HCT116 (cell line): Measurements from ENCODE around the gene PDE9A. TPM values are rescaled to one million over a fixed set of nuclear protein-coding genes. Genes with fewer than 3 reads are reported as not detected.

Experiments used
- ATAC-seq: fragments of 200-7000 bp; cut with Tn5 transposase; 2 replicates; pipeline ENCODE4 v1.9.1; 2020; ENCODE audit warnings: mild to moderate bottlenecking, moderate library complexity
- BruUV-seq: library from RNA; stranded (reverse); fragments of 400-500 nt; replicated peaks from 2 replicates; lab custom pipeline; 2021; lab: Mats Ljungman, UMichigan
- CTCF ChIA-PET: fragments of 300-600 bp; sonication (Branson Sonifier 250); formaldehyde crosslinking; loops from one replicate; lab custom pipeline; 2021; ENCODE audit warnings: antibody characterized with exemption; lab: Charles Lee
- POLR2A ChIA-PET: fragments of 300-600, 350-600 bp; sonication (Branson Sonifier 250); formaldehyde crosslinking; loops from one replicate; lab custom pipeline; 2021; ENCODE audit warnings: antibody characterized with exemption; lab: Charles Lee
- RAD21 ChIA-PET, 2 experiments: fragments of 300-600 bp; sonication (Branson Sonifier 250); formaldehyde crosslinking; loops; one replicate each; lab custom pipeline; 2023; ENCODE audit warnings: low total read pairs in 2 of 2; ENCODE audit not compliant: uncharacterized antibody in 2 of 2, unreplicated experiment in 2 of 2, low non-redundant PET in 1 of 2; lab: Charles Lee
- DNase-seq: peaks from one replicate; pipeline ENCODE4 v3.0.0-alpha.2; 2010; ENCODE audit warnings: low read depth, low spot score
- H2AFZ ChIP-seq: fragments of 200-600 bp; shearing (Covaris generic), sonication (generic); 2 replicates; pipeline ENCODE4 v1.6.1; 2017; ENCODE audit warnings: low read depth, mixed run types, mixed read lengths, antibody characterized with exemption, low read length; ENCODE audit not compliant: poor library complexity, severe bottlenecking
- H3K27ac ChIP-seq: 2 replicates; pipeline ENCODE4 v1.5.1; 2012; ENCODE audit warnings: low read depth, low read length
- H3K27me3 ChIP-seq: fragments of 200-600 bp; sonication (generic); 2 replicates; pipeline ENCODE4 v1.6.1; 2016; ENCODE audit warnings: mixed run types, low read length, mixed read lengths; ENCODE audit not compliant: insufficient read depth
- H3K36me3 ChIP-seq, 2 experiments: fragments of 200-500 bp in 1 of 2; fragments of 200-600 bp in 1 of 2; sonication (Bioruptor generic) in 1 of 2; sonication (generic) in 1 of 2; 2 replicates each; pipeline versions ENCODE4 v1.5.1 to v1.6.1; 2014 to 2016; ENCODE audit warnings: low read length in 2 of 2, inconsistent platforms in 1 of 2, mixed read lengths in 1 of 2, mixed run types in 1 of 2; ENCODE audit not compliant: insufficient read depth in 2 of 2, control insufficient read depth in 1 of 2
- H3K4me1 ChIP-seq, 2 experiments: fragments of 200-600 bp in 1 of 2; sonication (generic) in 1 of 2; 2 replicates each; pipeline versions ENCODE4 v1.5.1 to v1.6.1; 2012 to 2017; ENCODE audit warnings: low read length in 2 of 2, inconsistent platforms in 1 of 2, mild to moderate bottlenecking in 1 of 2, mixed read lengths in 1 of 2, mixed run types in 1 of 2, moderate library complexity in 1 of 2; ENCODE audit not compliant: insufficient read depth in 2 of 2, control insufficient read depth in 1 of 2
- H3K4me2 ChIP-seq: fragments of 200-600 bp; sonication (generic); 2 replicates; pipeline ENCODE4 v1.6.1; 2017; ENCODE audit warnings: mixed run types, low read length, mixed read lengths
- H3K4me3 ChIP-seq, 2 experiments: fragments of 200-600 bp in 1 of 2; sonication (generic) in 1 of 2; replicated peaks in 1 of 2; 2 replicates each; pipeline ENCODE4 v1.5.1; 2011 to 2016; ENCODE audit warnings: low read length in 2 of 2, control low read depth in 1 of 2, low read depth in 1 of 2, mild to moderate bottlenecking in 1 of 2, mixed read lengths in 1 of 2, mixed run types in 1 of 2
- H3K79me2 ChIP-seq: fragments of 200-600 bp; sonication (generic); 2 replicates; pipeline ENCODE4 v1.6.1; 2017; ENCODE audit warnings: mild to moderate bottlenecking, mixed run types, low read length, moderate library complexity, mixed read lengths; ENCODE audit not compliant: insufficient read depth
- H3K9ac ChIP-seq: fragments of 200-600 bp; sonication (generic); 2 replicates; pipeline ENCODE4 v1.6.1; 2016; ENCODE audit warnings: low read length, mixed read lengths
- H3K9me2 ChIP-seq: fragments of 200-600 bp; sonication (generic), shearing (Covaris generic); 2 replicates; pipeline ENCODE4 v1.6.1; 2017; ENCODE audit warnings: mixed run types, mild to moderate bottlenecking, moderate library complexity; ENCODE audit not compliant: insufficient read depth
- H3K9me3 ChIP-seq, 2 experiments: fragments of 200-500 bp in 1 of 2; fragments of 200-600 bp in 1 of 2; sonication (Bioruptor generic) in 1 of 2; sonication (generic) in 1 of 2; 2 replicates each; pipeline ENCODE4 v1.6.1; 2014 to 2017; ENCODE audit warnings: low read length in 2 of 2, mixed read lengths in 2 of 2, inconsistent platforms in 1 of 2, low read depth in 1 of 2, mild to moderate bottlenecking in 1 of 2, mixed run types in 1 of 2, moderate library complexity in 1 of 2; ENCODE audit not compliant: control insufficient read depth in 1 of 2, insufficient read depth in 1 of 2
- H4K20me1 ChIP-seq: fragments of 200-600 bp; sonication (generic), shearing (Covaris generic); 2 replicates; pipeline ENCODE4 v1.6.1; 2017; ENCODE audit warnings: mixed run types, mild to moderate bottlenecking, moderate library complexity; ENCODE audit not compliant: insufficient read depth
- ATF3 ChIP-seq: IDR thresholded peaks from 2 replicates; pipeline ENCODE4 v1.6.1; 2012
- CEBPB ChIP-seq: IDR thresholded peaks from 2 replicates; pipeline ENCODE4 v1.6.1; 2012; ENCODE audit warnings: low read depth
- EGR1 ChIP-seq: IDR thresholded peaks from 2 replicates; pipeline ENCODE4 v1.6.1; 2012; ENCODE audit warnings: low read depth
- ELF1 ChIP-seq: IDR thresholded peaks from 2 replicates; pipeline ENCODE4 v1.6.1; 2012; ENCODE audit warnings: low read depth, borderline replicate concordance
- EZH2 ChIP-seq: fragments of 200-600 bp; sonication (generic); IDR thresholded peaks from 2 replicates; pipeline ENCODE4 v1.6.1; 2017; ENCODE audit warnings: antibody characterized with exemption, mixed run types
- JUND ChIP-seq: IDR thresholded peaks from 2 replicates; pipeline ENCODE4 v1.6.1; 2012
- POLR2A ChIP-seq: IDR thresholded peaks from 2 replicates; pipeline ENCODE4 v1.7.0; 2011; ENCODE audit warnings: borderline replicate concordance; ENCODE audit not compliant: insufficient read depth, insufficient read length; ENCODE audit errors: extremely low read depth
- REST ChIP-seq: IDR thresholded peaks from 2 replicates; pipeline ENCODE4 v1.6.1; 2012; ENCODE audit warnings: low read depth
- SIN3A ChIP-seq: IDR thresholded peaks from 2 replicates; pipeline ENCODE4 v1.6.1; 2012; ENCODE audit warnings: low read depth
- TCF7L2 ChIP-seq: IDR thresholded peaks from 2 replicates; pipeline ENCODE4 v1.7.0; 2011; ENCODE audit warnings: borderline replicate concordance, inconsistent platforms; ENCODE audit not compliant: insufficient read depth, insufficient read length; ENCODE audit errors: extremely low read depth
- ZFX ChIP-seq: fragments of 450-650 bp; IDR thresholded peaks from 2 replicates; pipeline ENCODE4 v1.6.1; 2017
- ZNF274 ChIP-seq: fragments of 200-500 bp; sonication (Bioruptor generic); IDR thresholded peaks from 2 replicates; pipeline ENCODE4 v1.6.1; 2014; ENCODE audit warnings: mild to moderate bottlenecking, low read depth, low read length, inconsistent platforms
- intact Hi-C: fragments of 100-400 bp; cut with micrococcal nuclease; formaldehyde crosslinking; loops from 2 replicates; pipeline ENCODE4 v1.10.0; 2022
- total RNA-seq: library from RNA; stranded (reverse); gene quantifications from one replicate; pipeline ENCODE4 v1.2.1, GENCODE V29; 2021; ENCODE audit not compliant: unreplicated experiment
- TF ChIP-seq, protein P1 (sequence below): IDR thresholded peaks from 2 replicates; pipeline ENCODE4 v1.6.1; 2011; ENCODE audit warnings: mild to moderate bottlenecking, low read length, moderate library complexity; ENCODE audit not compliant: insufficient replicate concordance; ENCODE audit errors: extremely low read depth
- TF ChIP-seq, protein P2 (sequence below), 3 experiments: fragments of 200-600 bp in 1 of 3; sonication (generic) in 1 of 3; IDR thresholded peaks in 2 of 3; conservative IDR thresholded peaks in 1 of 3; 2 replicates each; pipeline ENCODE4 v1.5.1; 2012 to 2017; ENCODE audit warnings: low read depth in 2 of 3, low read length in 2 of 3, antibody characterized with exemption in 1 of 3, borderline replicate concordance in 1 of 3, control low read depth in 1 of 3, mild to moderate bottlenecking in 1 of 3, mixed read lengths in 1 of 3, mixed run types in 1 of 3, moderate library complexity in 1 of 3; ENCODE audit not compliant: insufficient read depth in 1 of 3
- TF ChIP-seq, protein P3 (sequence below): IDR thresholded peaks from 2 replicates; pipeline ENCODE4 v1.6.1; 2012

Gene PDE9A
- total RNA-seq, 1 experiment from 2014 or later = 31.4 TPM

DNA sequence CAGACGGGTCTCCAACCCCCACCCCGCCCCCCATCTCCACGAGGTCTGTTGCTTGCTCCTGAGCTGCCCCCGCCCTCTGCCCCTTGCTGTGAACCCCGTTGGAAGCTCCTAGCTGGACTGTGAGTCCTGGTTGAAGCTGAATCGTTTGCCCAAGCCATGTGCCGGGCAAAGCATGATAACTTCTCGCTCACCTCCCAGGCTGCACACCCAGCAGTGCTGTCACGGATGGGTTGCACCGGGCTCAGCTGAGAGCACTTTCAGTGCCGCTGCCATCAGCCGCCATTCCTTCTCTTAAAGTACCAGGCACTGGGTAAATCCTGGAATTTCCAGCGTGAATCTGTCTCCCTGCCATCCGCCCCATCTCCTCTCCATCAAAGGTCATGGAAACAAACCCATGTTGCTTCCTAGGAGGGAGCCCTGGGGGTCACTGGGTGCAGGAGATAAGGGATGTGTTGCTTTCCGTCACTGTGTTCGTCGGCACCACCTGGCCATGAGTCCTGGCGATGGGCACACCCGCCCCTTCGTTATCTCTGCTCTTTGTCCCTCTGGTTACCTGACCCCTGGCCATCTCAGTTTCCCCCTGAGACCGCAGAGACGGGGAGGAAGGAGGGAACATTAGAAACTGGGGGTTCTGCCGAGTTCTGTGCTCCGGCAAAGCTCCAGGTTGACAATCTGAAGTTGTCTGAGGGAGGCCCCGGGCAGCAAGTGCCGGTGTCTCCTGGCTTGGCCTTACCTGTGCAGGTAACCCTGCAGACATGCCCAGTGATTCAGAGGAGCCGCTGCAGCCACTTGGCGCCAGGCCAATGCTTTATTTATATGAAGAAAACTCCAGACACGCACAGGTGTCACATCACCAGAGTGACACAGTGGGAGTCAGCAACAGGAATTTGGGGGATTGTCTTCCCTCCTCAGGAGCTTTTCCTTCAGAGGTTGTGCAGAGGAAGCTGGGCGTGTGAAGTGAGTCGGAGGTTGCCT lies 2.7 kb downstream of the PDE9A start:
- Histone ChIP-seq H3K4me1 (peaks cover 18 to 33% of the 10 kb centered on the region in 2 experiments; a peak in 3 of 4 replicates), H3K9me3 (no peaks in the 10 kb centered on the region), H3K79me2 (peaks cover 32% of the 10 kb centered on the region; the same call in 1 of the 2 replicates), H3K9ac (no peak overlapping the region), H3K27ac (no peak overlapping the region), H3K27me3 (no peaks in the 10 kb centered on the region), H3K4me2 (no peak overlapping the region), H3K4me3 (no peak overlapping the region), H3K36me3 (no peaks in the 10 kb centered on the region), H2AFZ (no peak overlapping the region), H3K9me2 (no peaks in the 10 kb centered on the region), H4K20me1 (no peaks in the 10 kb centered on the region)
- ChIA-PET RAD21 (no interaction called here), CTCF (no interaction called here), POLR2A (no interaction called here)
- intact Hi-C loops = loop anchor here (10.0 kb wide), 1 partner anchor 69 kb away; no protein-coding TSS in a partner anchor
- ATAC-seq (no peak), DNase-seq (no peak)
- TF ChIP-seq CEBPB (no peak), REST (no peak), EGR1 (no peak), POLR2A (no peak), SIN3A (no peak), ELF1 (no peak), EZH2 (no peak), TCF7L2 (no peak), ZFX (no peak), ATF3 (no peak), JUND (no peak), ZNF274 (no peak)
- TF ChIP-seq, protein P1, sequence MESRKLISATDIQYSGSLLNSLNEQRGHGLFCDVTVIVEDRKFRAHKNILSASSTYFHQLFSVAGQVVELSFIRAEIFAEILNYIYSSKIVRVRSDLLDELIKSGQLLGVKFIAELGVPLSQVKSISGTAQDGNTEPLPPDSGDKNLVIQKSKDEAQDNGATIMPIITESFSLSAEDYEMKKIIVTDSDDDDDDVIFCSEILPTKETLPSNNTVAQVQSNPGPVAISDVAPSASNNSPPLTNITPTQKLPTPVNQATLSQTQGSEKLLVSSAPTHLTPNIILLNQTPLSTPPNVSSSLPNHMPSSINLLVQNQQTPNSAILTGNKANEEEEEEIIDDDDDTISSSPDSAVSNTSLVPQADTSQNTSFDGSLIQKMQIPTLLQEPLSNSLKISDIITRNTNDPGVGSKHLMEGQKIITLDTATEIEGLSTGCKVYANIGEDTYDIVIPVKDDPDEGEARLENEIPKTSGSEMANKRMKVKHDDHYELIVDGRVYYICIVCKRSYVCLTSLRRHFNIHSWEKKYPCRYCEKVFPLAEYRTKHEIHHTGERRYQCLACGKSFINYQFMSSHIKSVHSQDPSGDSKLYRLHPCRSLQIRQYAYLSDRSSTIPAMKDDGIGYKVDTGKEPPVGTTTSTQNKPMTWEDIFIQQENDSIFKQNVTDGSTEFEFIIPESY = no peak
- TF ChIP-seq, protein P2, sequence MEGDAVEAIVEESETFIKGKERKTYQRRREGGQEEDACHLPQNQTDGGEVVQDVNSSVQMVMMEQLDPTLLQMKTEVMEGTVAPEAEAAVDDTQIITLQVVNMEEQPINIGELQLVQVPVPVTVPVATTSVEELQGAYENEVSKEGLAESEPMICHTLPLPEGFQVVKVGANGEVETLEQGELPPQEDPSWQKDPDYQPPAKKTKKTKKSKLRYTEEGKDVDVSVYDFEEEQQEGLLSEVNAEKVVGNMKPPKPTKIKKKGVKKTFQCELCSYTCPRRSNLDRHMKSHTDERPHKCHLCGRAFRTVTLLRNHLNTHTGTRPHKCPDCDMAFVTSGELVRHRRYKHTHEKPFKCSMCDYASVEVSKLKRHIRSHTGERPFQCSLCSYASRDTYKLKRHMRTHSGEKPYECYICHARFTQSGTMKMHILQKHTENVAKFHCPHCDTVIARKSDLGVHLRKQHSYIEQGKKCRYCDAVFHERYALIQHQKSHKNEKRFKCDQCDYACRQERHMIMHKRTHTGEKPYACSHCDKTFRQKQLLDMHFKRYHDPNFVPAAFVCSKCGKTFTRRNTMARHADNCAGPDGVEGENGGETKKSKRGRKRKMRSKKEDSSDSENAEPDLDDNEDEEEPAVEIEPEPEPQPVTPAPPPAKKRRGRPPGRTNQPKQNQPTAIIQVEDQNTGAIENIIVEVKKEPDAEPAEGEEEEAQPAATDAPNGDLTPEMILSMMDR (IDR thresholded peaks at IDR 0.05 in 2 of 3, conservative IDR thresholded peaks at IDR 0.05 in 1 of 3; ENCODE audit: borderline replicate concordance in 1 of 3, insufficient read depth in 1 of 3, low read depth in 2 of 3, low read length in 2 of 3) = no peak
- TF ChIP-seq, protein P3, sequence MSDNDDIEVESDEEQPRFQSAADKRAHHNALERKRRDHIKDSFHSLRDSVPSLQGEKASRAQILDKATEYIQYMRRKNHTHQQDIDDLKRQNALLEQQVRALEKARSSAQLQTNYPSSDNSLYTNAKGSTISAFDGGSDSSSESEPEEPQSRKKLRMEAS = no peak
- no TSS peak for BruUV-seq
